HG03045 (cell line): ENCODE measurements around the gene EGFL6.

Experiments used
- ATAC-seq: cut with Tn5 transposase; IDR thresholded peaks from one replicate; pipeline ENCODE4 v1.9.1; 2021; ENCODE audit warnings: mild to moderate bottlenecking, moderate library complexity; ENCODE audit not compliant: unreplicated experiment

The EGFL6 gene, protein sequence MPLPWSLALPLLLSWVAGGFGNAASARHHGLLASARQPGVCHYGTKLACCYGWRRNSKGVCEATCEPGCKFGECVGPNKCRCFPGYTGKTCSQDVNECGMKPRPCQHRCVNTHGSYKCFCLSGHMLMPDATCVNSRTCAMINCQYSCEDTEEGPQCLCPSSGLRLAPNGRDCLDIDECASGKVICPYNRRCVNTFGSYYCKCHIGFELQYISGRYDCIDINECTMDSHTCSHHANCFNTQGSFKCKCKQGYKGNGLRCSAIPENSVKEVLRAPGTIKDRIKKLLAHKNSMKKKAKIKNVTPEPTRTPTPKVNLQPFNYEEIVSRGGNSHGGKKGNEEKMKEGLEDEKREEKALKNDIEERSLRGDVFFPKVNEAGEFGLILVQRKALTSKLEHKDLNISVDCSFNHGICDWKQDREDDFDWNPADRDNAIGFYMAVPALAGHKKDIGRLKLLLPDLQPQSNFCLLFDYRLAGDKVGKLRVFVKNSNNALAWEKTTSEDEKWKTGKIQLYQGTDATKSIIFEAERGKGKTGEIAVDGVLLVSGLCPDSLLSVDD

DNA sequence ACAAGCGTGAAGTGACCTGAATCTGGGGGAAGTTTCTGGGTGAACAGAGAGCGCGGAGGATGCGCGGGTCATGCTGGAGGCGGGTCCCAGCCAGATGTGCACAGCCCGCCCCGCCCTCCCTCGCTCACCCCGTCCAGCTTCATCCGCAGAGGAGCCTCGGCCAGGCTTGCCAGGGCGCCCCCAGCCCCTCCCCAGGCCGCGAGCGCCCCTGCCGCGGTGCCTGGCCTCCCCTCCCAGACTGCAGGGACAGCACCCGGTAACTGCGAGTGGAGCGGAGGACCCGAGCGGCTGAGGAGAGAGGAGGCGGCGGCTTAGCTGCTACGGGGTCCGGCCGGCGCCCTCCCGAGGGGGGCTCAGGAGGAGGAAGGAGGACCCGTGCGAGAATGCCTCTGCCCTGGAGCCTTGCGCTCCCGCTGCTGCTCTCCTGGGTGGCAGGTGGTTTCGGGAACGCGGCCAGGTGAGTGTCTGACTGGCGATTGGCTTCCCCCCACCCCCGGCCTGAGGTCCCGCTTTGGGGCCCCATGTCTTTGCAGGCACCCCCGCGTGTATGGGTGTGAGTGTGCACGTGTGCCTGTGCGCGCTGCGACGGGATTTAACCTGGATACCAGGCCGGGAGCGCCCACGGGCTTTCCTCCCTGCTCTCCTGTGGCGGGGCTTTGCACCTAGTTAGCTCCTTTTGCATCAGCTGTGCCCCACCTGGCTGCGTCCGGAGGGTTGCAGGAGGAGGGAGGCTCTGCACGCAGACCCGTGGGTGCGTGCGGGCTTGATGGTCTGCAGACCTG is at the start of gene EGFL6:
EGFL6 (plus strand) TSS at position 123 of the 782 bp plus-strand sequence; CDS start at position 384, 261 bp downstream.
- ATAC-seq: no peak

- no peak for ATAC-seq
Measured at GRCh38 chrX:13520351-13520750, 49.0 kb upstream of the EGFL6 start.

GRCh38 chrX:13520936-13521335 is 48.5 kb upstream of the EGFL6 start:
- no peak for ATAC-seq

- no peak for ATAC-seq
Measured at GRCh38 chrX:13522811-13523210, 46.6 kb upstream of the EGFL6 start.

- ATAC-seq: no peak
Measured at GRCh38 chrX:13533726-13534125, 35.7 kb upstream of the EGFL6 start.

GRCh38 chrX:13535376-13536165 is 33.8 kb upstream of the EGFL6 start:
- ATAC-seq: no peak

DNA sequence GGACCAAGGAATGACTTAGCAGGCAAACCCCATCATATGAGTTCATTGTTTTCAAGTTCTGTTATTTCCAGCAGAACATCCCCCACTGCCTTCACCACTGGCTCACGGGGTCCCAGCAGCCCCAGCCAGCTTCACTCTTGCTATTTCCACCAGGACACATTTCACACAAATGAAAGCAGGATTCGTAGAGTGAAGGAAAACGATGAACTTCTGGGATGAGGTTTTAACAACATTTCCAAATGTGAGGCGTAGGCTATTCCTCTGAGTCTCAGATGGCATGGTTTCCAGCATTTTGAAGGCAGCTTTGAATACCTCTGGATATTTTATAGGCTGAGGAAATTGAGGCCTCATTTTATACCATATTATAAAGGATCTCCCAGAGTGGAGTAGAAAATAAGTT is 32.9 kb upstream of the EGFL6 start:
- ATAC-seq: no peak

DNA sequence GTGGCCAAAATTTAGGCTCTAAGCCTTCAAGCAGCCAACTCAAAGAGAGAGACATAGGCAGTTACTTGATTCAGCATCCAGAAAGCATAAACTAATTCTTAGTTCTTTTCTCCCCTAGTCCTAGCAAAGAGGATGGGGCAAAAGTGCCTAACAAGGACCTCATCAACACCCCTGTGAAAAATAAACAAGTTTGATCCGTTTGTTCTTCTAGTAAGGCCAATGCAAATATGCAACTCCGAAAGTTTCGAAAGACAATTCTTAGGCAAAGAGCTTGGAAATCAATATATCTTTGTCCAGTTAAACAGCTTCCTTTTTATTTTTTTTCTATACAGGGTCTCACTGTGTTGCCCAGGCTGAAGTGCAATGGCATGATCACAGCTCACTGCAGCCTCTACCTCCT is 31.0 kb upstream of the EGFL6 start:
- ATAC-seq: no peak

GRCh38 chrX:13540602-13541001 is 28.8 kb upstream of the EGFL6 start:
- no peak for ATAC-seq

DNA sequence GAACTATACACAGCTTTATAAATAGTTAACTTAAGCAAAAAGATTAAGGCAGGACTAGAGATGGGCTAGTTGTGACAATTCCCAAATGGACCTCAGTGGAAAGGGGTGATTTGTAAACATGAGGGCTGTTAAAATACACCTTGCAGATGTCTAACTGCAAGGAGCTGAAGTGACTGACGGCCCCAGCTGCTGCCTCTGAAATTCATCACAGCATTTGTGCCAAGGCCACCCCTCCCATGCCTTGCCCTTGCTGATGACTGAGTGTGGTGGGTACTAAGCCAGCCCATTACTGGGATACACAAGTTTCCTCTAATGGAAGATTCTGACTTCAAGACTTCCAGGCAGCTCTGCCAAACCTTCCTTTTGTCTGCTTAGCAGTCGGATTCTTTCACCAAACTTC is 23.7 kb upstream of the EGFL6 start:
- ATAC-seq: no peak

DNA sequence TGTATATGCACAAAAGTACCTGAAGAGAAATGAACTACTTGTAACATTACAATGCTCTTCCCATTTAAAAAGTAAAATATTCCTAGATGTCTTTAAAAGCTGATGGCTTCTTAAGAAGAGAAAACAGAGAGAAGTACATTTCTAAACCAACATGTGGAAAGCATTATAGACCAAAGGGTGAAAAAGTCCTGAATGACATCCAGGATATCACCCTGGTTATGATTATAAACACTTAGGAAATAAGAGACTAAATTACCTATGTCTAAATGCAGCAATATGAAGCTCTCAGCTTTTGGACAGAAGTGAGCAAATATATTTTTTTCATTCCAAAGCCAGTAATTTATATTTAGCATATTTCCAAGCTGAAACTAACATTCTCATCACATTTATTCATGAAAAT is 21.7 kb upstream of the EGFL6 start:
- ATAC-seq: no peak

DNA sequence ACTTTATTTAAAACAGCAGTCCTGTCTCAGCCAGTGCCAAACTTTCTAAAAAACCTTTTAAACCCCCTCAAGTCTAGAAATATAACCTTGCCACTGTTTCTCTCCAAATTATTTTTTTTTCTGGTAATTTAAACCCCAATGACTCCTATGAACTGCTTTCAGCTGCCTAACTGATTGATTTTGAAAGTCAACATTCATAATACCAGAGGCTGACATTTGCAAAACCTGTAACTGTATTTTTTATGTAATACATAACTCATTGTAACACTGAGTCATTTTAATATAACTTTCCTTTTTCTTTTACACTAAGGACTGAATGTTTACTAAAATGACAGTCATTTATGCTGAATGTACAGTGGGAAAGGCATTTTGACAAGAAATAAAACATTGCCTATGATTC is 19.1 kb upstream of the EGFL6 start:
- no peak for ATAC-seq

- ATAC-seq: no peak
Measured at GRCh38 chrX:13551610-13552009, 17.8 kb upstream of the EGFL6 start.

DNA sequence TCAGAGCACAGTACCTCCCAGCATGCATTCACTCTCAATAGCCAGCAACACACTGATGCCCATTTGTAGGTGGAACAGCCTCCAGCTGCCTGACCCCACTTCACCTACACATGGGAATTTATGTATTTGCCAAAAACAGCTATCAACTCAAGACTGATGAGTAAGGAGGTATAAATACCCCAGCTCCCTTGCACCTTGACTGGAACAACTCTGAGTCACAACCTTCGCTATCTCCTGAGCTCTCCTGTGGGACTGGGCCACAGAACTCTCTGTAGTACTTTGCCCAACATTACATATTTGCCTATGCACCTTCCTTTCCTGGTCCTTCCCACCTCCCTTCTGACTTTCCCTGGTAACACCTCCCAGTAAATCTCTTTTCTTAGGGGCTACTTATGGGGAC is 16.5 kb upstream of the EGFL6 start:
- ATAC-seq: no peak

DNA sequence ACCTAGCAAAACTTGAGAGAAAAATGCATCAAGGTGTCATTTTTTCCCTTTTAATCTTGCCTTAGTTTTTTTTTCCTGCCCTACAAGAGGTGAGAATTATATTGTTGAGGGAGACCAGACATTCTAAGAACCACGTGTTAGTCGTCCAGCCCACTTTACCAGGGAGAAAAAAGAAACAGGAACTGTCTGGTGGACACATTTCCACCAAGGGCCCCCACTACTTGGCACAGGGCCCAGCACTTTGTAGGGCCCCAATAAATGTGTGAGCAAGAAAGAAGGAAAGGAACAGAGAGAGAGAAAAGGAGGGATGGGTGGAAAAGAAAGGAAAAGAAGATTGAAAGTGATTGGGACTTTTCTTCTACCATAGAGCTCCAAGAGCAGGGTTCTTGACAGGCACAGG is 3.9 kb upstream of the EGFL6 start:
- ATAC-seq: no peak

GRCh38 chrX:13570261-13570605 is 832 bp downstream of the EGFL6 start:
- no peak for ATAC-seq

DNA sequence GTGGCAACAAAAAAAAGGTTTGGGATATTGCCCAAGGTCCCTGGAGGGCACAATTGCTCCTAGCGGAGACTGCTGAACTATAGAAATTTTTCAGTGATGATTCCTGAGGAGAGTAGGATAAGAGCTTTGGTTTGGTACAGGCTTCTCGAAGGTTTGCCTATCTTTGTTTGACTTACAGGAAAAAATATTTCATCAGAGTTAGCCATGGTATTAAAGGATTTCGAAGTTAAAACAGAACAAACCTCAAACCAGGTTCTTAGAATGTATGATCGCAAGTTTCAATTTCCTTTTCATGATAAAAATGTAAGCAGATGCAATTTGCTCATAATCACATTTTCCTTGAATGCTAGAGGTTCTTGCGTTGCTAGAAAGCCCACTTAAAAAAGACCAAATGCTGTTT is 1.7 kb downstream of the EGFL6 start:
- ATAC-seq: no peak

GRCh38 chrX:13574600-13574999 is 5.2 kb downstream of the EGFL6 start:
- no peak for ATAC-seq

DNA sequence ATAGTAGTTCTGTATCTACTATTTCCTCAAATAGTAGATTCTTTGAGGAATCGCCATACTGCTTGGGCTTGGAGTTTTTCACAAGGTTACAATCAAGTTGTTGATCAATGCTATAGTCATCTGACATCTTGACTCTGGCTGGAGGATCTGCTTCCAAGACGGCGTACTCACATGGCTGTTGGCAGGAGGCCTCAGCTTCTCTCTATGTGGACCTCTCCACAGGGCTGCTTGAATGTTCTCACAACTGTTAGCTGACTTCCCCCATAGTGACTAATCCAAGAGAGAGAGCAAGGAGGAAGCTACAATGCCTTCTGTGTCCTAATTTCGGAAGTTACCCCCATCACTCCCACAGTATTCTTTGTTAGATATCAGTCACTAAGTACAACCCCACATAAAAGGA is 10.3 kb downstream of the EGFL6 start:
- no peak for ATAC-seq

- ATAC-seq: no peak
Measured at GRCh38 chrX:13581554-13581953, 12.2 kb downstream of the EGFL6 start.

- ATAC-seq: no peak
Measured at GRCh38 chrX:13587786-13588477, 18.5 kb downstream of the EGFL6 start.
